Hepatocyte (in vitro differentiated cells): ENCODE data around the gene BAZ2B. TPM values are rescaled to one million over a fixed set of nuclear protein-coding genes. Genes with fewer than 3 reads are reported as not detected.

Experiments used
- DNase-seq: peaks from one replicate; pipeline ENCODE4 v3.0.0-alpha.2; 2016; ENCODE audit warnings: low spot score
- H2AFZ ChIP-seq: fragments of 200-600 bp; sonication (generic); 2 replicates; pipeline ENCODE4 v1.6.0; 2016; ENCODE audit warnings: antibody characterized with exemption, mild to moderate bottlenecking
- H3K27ac ChIP-seq: fragments of 200-600 bp; sonication (generic); 2 replicates; pipeline ENCODE4 v1.5.1; 2016; ENCODE audit warnings: mild to moderate bottlenecking
- H3K27me3 ChIP-seq: fragments of 200-600 bp; sonication (generic); 2 replicates; pipeline ENCODE4 v1.6.1; 2016
- H3K36me3 ChIP-seq: fragments of 200-600 bp; sonication (generic); replicated peaks from 2 replicates; pipeline ENCODE4 v1.5.1; 2016; ENCODE audit warnings: low read depth; ENCODE audit not compliant: insufficient read depth
- H3K4me1 ChIP-seq: fragments of 200-600 bp; sonication (generic); 2 replicates; pipeline ENCODE4 v1.5.1; 2016; ENCODE audit warnings: mild to moderate bottlenecking, moderate library complexity; ENCODE audit not compliant: insufficient read depth
- H3K4me2 ChIP-seq: fragments of 200-600 bp; sonication (generic); 2 replicates; pipeline ENCODE4 v1.6.0; 2016
- H3K4me3 ChIP-seq: fragments of 200-600 bp; sonication (generic); 2 replicates; pipeline ENCODE4 v1.5.1; 2016; ENCODE audit warnings: mild to moderate bottlenecking
- H3K79me2 ChIP-seq: fragments of 200-600 bp; sonication (generic); 2 replicates; pipeline ENCODE4 v1.6.0; 2017; ENCODE audit warnings: mild to moderate bottlenecking
- H3K9me2 ChIP-seq: fragments of 200-600 bp; sonication (generic); replicated peaks from 2 replicates; pipeline ENCODE4 v1.6.0; 2017; ENCODE audit warnings: mild to moderate bottlenecking; ENCODE audit not compliant: insufficient read depth
- H3K9me3 ChIP-seq: fragments of 200-600 bp; sonication (generic); 2 replicates; pipeline ENCODE4 v1.5.1; 2016; ENCODE audit warnings: low read depth, mild to moderate bottlenecking
- H4K20me1 ChIP-seq: fragments of 200-600 bp; sonication (generic); 2 replicates; pipeline ENCODE4 v1.6.0; 2016; ENCODE audit warnings: mild to moderate bottlenecking; ENCODE audit not compliant: insufficient read depth, poor library complexity, severe bottlenecking
- EZH2 ChIP-seq: fragments of 200-600 bp; sonication (generic); IDR thresholded peaks from 2 replicates; pipeline ENCODE4 v1.6.1; 2016; ENCODE audit warnings: antibody characterized with exemption, mild to moderate bottlenecking, borderline replicate concordance
- EZH2phosphoT487 ChIP-seq: fragments of 200-600 bp; sonication (generic); IDR thresholded peaks from one replicate; pipeline ENCODE4 v1.6.1; 2018; ENCODE audit warnings: antibody characterized with exemption, mild to moderate bottlenecking, low read depth, moderate library complexity; ENCODE audit not compliant: unreplicated experiment, severe bottlenecking
- WGBS: methylation state at CpG from one replicate; pipeline ENCODE4 v1.1.6; 2016; ENCODE audit warnings: low lambda C conversion rate; ENCODE audit errors: missing lambda C conversion rate; 5-methylcytosine and 5-hydroxymethylcytosine counted together
- polyA plus RNA-seq: library from polyadenylated mRNA; unstranded; fragments of >200 nt; fragmentation: Nextera tagmentation; extraction: Ambion mirVana; gene quantifications from 2 replicates; pipeline ENCODE4 v1.2.1, GENCODE V29; 2016
- total RNA-seq: library from RNA; depleted of rRNA; stranded (reverse); fragments of >200 nt; gene quantifications from 2 replicates; pipeline ENCODE4 v1.2.3, GENCODE V29; 2014
- TF ChIP-seq, protein P1 (sequence below): fragments of 200-600 bp; sonication (generic); IDR thresholded peaks from 2 replicates; pipeline ENCODE4 v1.5.1; 2016; ENCODE audit warnings: antibody characterized with exemption, mild to moderate bottlenecking; ENCODE audit not compliant: poor library complexity

Gene BAZ2B
- total and polyA plus RNA-seq, 2 experiments from 2014 or later, result 40.7 to 83.3 TPM

DNA sequence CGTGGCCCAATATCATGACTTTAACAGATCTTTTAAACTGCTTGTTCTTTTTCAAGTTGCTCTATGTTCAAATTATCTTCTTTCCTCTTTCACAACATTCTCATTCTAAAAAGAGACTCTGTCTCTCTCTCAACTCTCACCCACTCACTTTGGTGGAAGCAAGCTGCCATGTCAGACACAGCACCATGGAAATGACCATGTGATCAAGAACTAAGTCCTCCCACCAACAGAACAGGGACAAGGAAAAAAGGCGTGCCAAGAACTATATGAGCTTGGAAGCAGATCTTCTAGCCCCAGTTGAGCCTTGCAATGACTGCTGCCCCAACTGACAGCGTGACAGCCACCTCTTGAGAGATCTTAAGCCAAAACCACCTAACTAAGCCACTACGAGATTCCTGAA lies 23.9 kb downstream of the BAZ2B start:
- H3K4me1 ChIP-seq, result no peaks in the 10 kb centered on the region
- H3K9me3 ChIP-seq, result no peaks in the 10 kb centered on the region
- H4K20me1 ChIP-seq, result peaks cover 11% of the 10 kb centered on the region
- H3K9me2 ChIP-seq, result no peaks in the 10 kb centered on the region
- H3K79me2 ChIP-seq, result peaks cover 88% of the 10 kb centered on the region
- no peak for DNase-seq
- no peaks in the 10 kb centered on the region for H3K27me3 ChIP-seq
- no peak overlapping the region for H2AFZ ChIP-seq
- no peak overlapping the region for H3K4me3 ChIP-seq
- H3K36me3 ChIP-seq, result no peaks in the 10 kb centered on the region
- 71% methylated on average over 4 of the region's 4 CpGs for WGBS
- no peak overlapping the region for H3K27ac ChIP-seq
- no peak overlapping the region for H3K4me2 ChIP-seq
- TF ChIP-seq, protein P1, sequence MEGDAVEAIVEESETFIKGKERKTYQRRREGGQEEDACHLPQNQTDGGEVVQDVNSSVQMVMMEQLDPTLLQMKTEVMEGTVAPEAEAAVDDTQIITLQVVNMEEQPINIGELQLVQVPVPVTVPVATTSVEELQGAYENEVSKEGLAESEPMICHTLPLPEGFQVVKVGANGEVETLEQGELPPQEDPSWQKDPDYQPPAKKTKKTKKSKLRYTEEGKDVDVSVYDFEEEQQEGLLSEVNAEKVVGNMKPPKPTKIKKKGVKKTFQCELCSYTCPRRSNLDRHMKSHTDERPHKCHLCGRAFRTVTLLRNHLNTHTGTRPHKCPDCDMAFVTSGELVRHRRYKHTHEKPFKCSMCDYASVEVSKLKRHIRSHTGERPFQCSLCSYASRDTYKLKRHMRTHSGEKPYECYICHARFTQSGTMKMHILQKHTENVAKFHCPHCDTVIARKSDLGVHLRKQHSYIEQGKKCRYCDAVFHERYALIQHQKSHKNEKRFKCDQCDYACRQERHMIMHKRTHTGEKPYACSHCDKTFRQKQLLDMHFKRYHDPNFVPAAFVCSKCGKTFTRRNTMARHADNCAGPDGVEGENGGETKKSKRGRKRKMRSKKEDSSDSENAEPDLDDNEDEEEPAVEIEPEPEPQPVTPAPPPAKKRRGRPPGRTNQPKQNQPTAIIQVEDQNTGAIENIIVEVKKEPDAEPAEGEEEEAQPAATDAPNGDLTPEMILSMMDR, result no peak
- TF ChIP-seq EZH2phosphoT487 (no peak), EZH2 (no peak)

GRCh38 chr2:159591221-159591620 lies 25.1 kb downstream of the BAZ2B start:
- H3K4me2 ChIP-seq, result no peak overlapping the region
- H3K9me2 ChIP-seq, result no peaks in the 10 kb centered on the region
- no peak overlapping the region for H3K27ac ChIP-seq
- peaks cover 83% of the 10 kb centered on the region for H3K79me2 ChIP-seq
- TF ChIP-seq, protein P1, result no peak
- TF ChIP-seq EZH2phosphoT487, result no peak
- TF ChIP-seq EZH2, result no peak
- H2AFZ ChIP-seq, result no peak overlapping the region
- no peaks in the 10 kb centered on the region for H3K27me3 ChIP-seq
- H3K36me3 ChIP-seq, result no peaks in the 10 kb centered on the region
- H3K4me3 ChIP-seq, result no peak overlapping the region
- peaks cover 11% of the 10 kb centered on the region for H4K20me1 ChIP-seq
- H3K9me3 ChIP-seq, result no peaks in the 10 kb centered on the region
- no peak for DNase-seq
- H3K4me1 ChIP-seq, result no peaks in the 10 kb centered on the region

GRCh38 chr2:159589286-159589685 lies 27.1 kb downstream of the BAZ2B start:
- H2AFZ ChIP-seq, result no peak overlapping the region
- no peak overlapping the region for H3K27ac ChIP-seq
- 95% methylated on average over 1 of the region's 1 CpG for WGBS
- no peaks in the 10 kb centered on the region for H3K36me3 ChIP-seq
- peaks cover 74% of the 10 kb centered on the region for H3K79me2 ChIP-seq
- DNase-seq, result no peak
- no peaks in the 10 kb centered on the region for H3K27me3 ChIP-seq
- H3K4me3 ChIP-seq, result no peak overlapping the region
- no peaks in the 10 kb centered on the region for H3K9me3 ChIP-seq
- H3K4me2 ChIP-seq, result no peak overlapping the region
- H3K9me2 ChIP-seq, result no peaks in the 10 kb centered on the region
- no peaks in the 10 kb centered on the region for H3K4me1 ChIP-seq
- TF ChIP-seq EZH2phosphoT487, result no peak
- no peak for TF ChIP-seq EZH2
- TF ChIP-seq, protein P1, result no peak
- peaks cover 11% of the 10 kb centered on the region for H4K20me1 ChIP-seq

- Histone ChIP-seq H3K79me2 (peaks cover 76% of the 10 kb centered on the region), H3K27me3 (no peaks in the 10 kb centered on the region), H3K27ac (no peak overlapping the region), H4K20me1 (peaks cover 8% of the 10 kb centered on the region), H3K4me2 (no peak overlapping the region), H3K9me3 (no peaks in the 10 kb centered on the region), H3K4me1 (no peaks in the 10 kb centered on the region), H3K4me3 (no peak overlapping the region), H3K36me3 (no peaks in the 10 kb centered on the region), H3K9me2 (no peaks in the 10 kb centered on the region), H2AFZ (no peak overlapping the region)
- 83% methylated on average over 3 of the region's 3 CpGs for WGBS
- TF ChIP-seq EZH2, result no peak
- TF ChIP-seq, protein P1, result no peak
- no peak for TF ChIP-seq EZH2phosphoT487
- no peak for DNase-seq
Measured at GRCh38 chr2:159586034-159586433, 30.3 kb downstream of the BAZ2B start.
